ENCODE results near the gene UNC93B1.

- TF ChIP-seq CTCF (conservative IDR thresholded peaks at IDR 0.05; ENCODE audit: low read depth, low read length) (no peak), EZH2 (IDR thresholded peaks at IDR 0.05; ENCODE audit: borderline replicate concordance, low read depth, low read length, poor library complexity, severe bottlenecking) (no peak)
These were observed 15.6 kb upstream of the UNC93B1 start for GRCh38 chr11:68019486-68019885.
